ENCODE data around the gene CYP2S1.

DNA sequence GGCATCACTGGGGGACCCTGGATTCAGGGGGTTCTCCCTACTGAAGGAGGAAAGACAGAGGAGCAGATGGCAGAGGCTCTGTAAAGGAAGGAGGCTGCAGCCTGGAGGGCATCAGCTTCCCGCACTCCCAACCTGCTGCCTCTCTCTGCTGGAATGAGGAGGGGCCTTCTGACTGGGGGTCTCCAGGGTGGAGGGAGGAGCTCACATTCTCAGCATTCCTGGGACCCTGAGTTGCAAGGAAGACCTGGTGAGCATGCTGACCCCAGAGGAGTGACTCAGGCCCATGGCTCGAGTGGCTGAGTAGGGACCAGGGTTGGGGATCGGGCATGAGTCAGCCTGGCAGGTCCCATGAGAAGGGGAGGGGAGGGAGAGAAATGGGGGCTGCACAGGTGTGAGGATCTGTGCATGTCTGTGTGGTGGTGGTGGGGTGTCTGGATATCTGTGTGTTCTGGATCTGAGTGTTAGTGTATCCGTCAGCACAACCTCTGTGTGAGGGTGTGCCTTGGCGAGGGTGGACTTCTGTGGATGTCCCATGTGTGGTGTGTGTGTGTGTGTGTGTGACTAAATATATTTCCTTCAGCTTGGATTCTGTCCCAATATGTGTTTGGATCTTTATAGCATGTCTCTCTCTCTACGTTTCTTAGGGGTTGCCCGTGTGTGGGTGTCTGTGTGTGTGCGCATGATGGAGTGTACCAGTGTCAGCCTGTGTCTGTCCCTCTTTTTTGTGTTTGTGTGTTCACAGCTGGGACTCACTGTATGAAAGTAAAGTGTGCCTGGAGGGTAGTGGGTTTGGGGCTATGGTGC is 30.6 kb downstream of the CYP2S1 start:
- TF ChIP-seq, protein P1, sequence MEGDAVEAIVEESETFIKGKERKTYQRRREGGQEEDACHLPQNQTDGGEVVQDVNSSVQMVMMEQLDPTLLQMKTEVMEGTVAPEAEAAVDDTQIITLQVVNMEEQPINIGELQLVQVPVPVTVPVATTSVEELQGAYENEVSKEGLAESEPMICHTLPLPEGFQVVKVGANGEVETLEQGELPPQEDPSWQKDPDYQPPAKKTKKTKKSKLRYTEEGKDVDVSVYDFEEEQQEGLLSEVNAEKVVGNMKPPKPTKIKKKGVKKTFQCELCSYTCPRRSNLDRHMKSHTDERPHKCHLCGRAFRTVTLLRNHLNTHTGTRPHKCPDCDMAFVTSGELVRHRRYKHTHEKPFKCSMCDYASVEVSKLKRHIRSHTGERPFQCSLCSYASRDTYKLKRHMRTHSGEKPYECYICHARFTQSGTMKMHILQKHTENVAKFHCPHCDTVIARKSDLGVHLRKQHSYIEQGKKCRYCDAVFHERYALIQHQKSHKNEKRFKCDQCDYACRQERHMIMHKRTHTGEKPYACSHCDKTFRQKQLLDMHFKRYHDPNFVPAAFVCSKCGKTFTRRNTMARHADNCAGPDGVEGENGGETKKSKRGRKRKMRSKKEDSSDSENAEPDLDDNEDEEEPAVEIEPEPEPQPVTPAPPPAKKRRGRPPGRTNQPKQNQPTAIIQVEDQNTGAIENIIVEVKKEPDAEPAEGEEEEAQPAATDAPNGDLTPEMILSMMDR (IDR thresholded peaks at IDR 0.05) = no peak
- TF ChIP-seq POLR2AphosphoS5 (IDR thresholded peaks at IDR 0.05) (no peak), POLR2A (IDR thresholded peaks at IDR 0.05) (no peak)

Data from prostate gland (tissue), 2 donors.